Esophagus muscularis mucosa (tissue), 4 donors: ENCODE results near the gene RNF220. TPM values are rescaled to one million over a fixed set of nuclear protein-coding genes. Genes with fewer than 3 reads are reported as not detected.

Experiments
- DNase-seq: peaks from one replicate; pipeline ENCODE4 v3.0.0-alpha.2; 2017; ENCODE audit errors: extremely low spot score
- H3K27ac ChIP-seq, 4 donors: fragments of 200-600 bp; sonication (generic); replicated peaks in 1 of 4; 1 replicate in 3 of 4; 2 replicates in 1 of 4; pipeline ENCODE4 v1.5.1; 2016 to 2019; ENCODE audit warnings: mild to moderate bottlenecking in 1 of 4
- H3K27me3 ChIP-seq, 4 donors: fragments of 200-600 bp; sonication (generic); one replicate each; pipeline versions ENCODE4 v1.5.1 to v1.6.0; 2016 to 2019
- H3K36me3 ChIP-seq, 4 donors: fragments of 200-600 bp; sonication (generic); one replicate each; pipeline ENCODE4 v1.5.1; 2016 to 2019
- H3K4me1 ChIP-seq, 4 donors: fragments of 200-600 bp; sonication (generic); one replicate each; pipeline ENCODE4 v1.5.1; 2016 to 2019
- H3K4me3 ChIP-seq, 4 donors: fragments of 200-600 bp; sonication (generic); 1 replicate in 2 of 4; 2 replicates in 2 of 4; pipeline ENCODE4 v1.5.1; 2016 to 2019; ENCODE audit warnings: mild to moderate bottlenecking in 4 of 4, moderate library complexity in 1 of 4
- H3K9me3 ChIP-seq, 4 donors: fragments of 200-600 bp; sonication (generic); 1 replicate in 3 of 4; 2 replicates in 1 of 4; pipeline ENCODE4 v1.5.1; 2016 to 2019
- EP300 ChIP-seq: sonication (generic); formaldehyde crosslinking; IDR thresholded peaks from one replicate; pipeline ENCODE4 v1.6.1; 2017; ENCODE audit warnings: antibody characterized with exemption
- POLR2A ChIP-seq: fragments of 450-650 bp; IDR thresholded peaks from one replicate; pipeline ENCODE4 v1.6.1; 2017; ENCODE audit warnings: antibody characterized with exemption, moderate library complexity, mild to moderate bottlenecking, low read depth
- POLR2AphosphoS5 ChIP-seq, 2 donors: sonication (generic); formaldehyde crosslinking; IDR thresholded peaks; one replicate each; pipeline ENCODE4 v1.6.1; 2017; ENCODE audit warnings: antibody characterized with exemption in 2 of 2
- WGBS: methylation state at CpG from one replicate; pipeline ENCODE4 v1.1.5; 2018; 5-methylcytosine and 5-hydroxymethylcytosine counted together
- intact Hi-C: fragments of 100-400 bp; cut with DNase I; formaldehyde crosslinking; loops from one replicate; pipeline ENCODE4 v1.15.1; 2023
- total RNA-seq, 4 donors: library from RNA; depleted of rRNA; stranded (reverse); fragments of >200 nt; gene quantifications; one replicate each; pipeline versions ENCODE4 v1.1.0 to v1.2.1, GENCODE V29; 2016
- TF ChIP-seq, protein P1 (sequence below), 3 experiments: fragments of 200-600 bp in 2 of 3; fragments of 450-650 bp in 1 of 3; sonication (generic) in 2 of 3; IDR thresholded peaks; one replicate each; pipeline ENCODE4 v1.5.1; 2017 to 2019; ENCODE audit warnings: antibody characterized with exemption in 3 of 3, mild to moderate bottlenecking in 2 of 3, moderate library complexity in 1 of 3

The RNF220 gene
- total RNA-seq, 4 donors from 2014 or later = 112 to 157 (median 126) TPM

DNA sequence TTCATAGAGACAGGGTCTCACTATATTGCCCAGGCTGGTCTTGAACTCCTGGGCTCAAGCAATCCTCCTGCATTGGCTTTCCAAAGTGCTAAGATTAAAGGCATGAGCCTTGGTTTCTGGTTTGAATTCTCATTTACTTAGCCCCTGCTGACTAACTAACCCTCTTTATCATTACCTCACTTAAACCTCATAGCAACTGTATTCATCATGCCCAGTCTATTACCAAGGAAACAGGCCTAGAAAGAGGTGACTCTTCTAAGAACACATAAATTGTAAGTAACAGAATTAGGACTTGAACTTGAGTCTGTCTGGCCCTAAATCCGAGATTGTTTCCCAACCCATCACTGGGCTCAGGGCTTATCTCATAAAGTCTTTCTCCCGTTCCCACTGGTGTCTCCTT lies 225.1 kb downstream of the RNF220 start:
- TF ChIP-seq, protein P1, sequence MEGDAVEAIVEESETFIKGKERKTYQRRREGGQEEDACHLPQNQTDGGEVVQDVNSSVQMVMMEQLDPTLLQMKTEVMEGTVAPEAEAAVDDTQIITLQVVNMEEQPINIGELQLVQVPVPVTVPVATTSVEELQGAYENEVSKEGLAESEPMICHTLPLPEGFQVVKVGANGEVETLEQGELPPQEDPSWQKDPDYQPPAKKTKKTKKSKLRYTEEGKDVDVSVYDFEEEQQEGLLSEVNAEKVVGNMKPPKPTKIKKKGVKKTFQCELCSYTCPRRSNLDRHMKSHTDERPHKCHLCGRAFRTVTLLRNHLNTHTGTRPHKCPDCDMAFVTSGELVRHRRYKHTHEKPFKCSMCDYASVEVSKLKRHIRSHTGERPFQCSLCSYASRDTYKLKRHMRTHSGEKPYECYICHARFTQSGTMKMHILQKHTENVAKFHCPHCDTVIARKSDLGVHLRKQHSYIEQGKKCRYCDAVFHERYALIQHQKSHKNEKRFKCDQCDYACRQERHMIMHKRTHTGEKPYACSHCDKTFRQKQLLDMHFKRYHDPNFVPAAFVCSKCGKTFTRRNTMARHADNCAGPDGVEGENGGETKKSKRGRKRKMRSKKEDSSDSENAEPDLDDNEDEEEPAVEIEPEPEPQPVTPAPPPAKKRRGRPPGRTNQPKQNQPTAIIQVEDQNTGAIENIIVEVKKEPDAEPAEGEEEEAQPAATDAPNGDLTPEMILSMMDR (IDR thresholded peaks at IDR 0.05) = no peak
- TF ChIP-seq EP300 = no peak
- no peak for TF ChIP-seq POLR2A
- no peak for TF ChIP-seq POLR2AphosphoS5 (IDR thresholded peaks at IDR 0.05)
- H3K36me3 ChIP-seq = peaks cover 0 to 21% (median 14%) of the 10 kb centered on the region in 4 donors
- H3K4me1 ChIP-seq = peaks cover 23 to 34% (median 33%) of the 10 kb centered on the region in 4 donors
- no peaks in the 10 kb centered on the region for H3K27me3 ChIP-seq
- 94% methylated on average over 2 of the region's 2 CpGs for WGBS
- DNase-seq = no peak
- no peaks in the 10 kb centered on the region for H3K9me3 ChIP-seq
- H3K27ac ChIP-seq = no peak overlapping the region
- intact Hi-C loops = no loop called here
- H3K4me3 ChIP-seq = no peak overlapping the region

DNA sequence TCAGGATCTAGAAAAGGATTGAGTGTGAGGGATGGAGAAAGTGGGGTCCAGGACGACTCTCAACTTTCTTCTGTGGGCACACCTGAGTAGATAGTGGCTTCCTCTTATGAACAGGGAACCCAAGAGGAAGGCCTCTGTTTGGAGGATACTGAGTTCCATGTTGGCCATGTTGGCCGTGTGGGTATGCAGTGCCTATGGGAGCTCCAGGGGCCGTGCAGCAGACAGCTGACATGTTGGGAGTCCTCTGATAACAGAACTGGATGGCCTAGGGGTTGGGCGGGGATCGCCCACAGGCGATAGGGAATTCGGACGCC lies 226.2 kb downstream of the RNF220 start:
- TF ChIP-seq POLR2AphosphoS5 (IDR thresholded peaks at IDR 0.05) (no peak), EP300 (no peak), POLR2A (no peak)
- TF ChIP-seq, protein P1 (IDR thresholded peaks at IDR 0.05) = no peak
- H3K4me3 ChIP-seq = peak overlapping the region; percentile 77 to 98 (median 85)
- H3K36me3 ChIP-seq = peaks cover 8 to 33% (median 26%) of the 10 kb centered on the region in 4 donors
- peak overlapping the region; percentile 90 to 95 (median 92) for H3K27ac ChIP-seq
- intact Hi-C loops = no loop called here
- H3K27me3 ChIP-seq = no peaks in the 10 kb centered on the region
- H3K9me3 ChIP-seq = no peaks in the 10 kb centered on the region
- 12% methylated on average over 6 of the region's 8 CpGs for WGBS
- peaks cover 28 to 46% (median 39%) of the 10 kb centered on the region in 4 donors for H3K4me1 ChIP-seq
- DNase-seq = no peak

DNA sequence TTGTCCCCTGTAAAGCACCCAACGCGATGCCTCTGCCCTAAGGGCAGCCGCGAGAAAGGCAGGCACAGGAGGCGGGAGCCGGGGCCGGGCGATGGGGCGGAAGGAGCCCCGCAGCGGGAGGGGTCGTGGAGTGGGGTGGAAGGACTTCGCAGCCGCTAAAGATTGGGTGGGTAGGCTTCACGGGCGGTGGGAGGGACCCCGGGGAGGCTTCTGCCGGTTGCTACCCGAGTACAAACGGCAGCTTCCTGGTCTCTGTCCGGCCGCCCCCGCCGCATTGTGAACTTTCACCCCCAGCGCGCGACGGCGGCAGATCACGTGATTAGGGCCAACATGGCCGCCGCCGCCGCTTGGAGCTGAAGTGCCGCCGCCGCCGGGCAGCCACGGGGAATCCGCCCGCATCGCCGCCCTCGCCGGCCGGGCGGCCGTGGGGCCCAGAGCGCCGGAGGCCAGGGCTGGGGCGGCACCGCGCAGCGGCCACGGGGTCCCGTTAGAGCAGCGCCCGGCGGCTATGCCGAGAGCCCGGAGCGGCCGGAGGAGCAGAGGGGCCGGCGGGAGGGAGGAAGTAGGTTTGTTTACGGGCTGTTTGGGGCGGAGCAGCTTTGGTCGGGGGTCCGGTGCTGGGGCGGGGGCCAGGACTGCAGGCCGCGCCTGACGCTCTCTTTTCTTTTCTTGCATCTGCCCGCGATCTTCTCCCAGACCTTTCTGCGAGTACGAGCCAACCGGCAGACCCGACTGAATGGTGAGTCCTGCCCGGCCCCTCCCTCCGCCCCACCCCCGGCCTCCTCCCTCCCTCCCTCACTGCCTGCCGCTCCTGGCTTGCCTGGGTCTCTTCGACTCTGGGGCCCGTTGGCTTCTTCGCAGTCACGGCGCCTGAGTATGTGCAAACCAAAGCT lies 226.8 kb downstream of the RNF220 start:
- peaks cover 14 to 39% (median 32%) of the 10 kb centered on the region in 4 donors for H3K36me3 ChIP-seq
- TF ChIP-seq, protein P1 (IDR thresholded peaks at IDR 0.05) = no peak
- TF ChIP-seq POLR2AphosphoS5 (IDR thresholded peaks at IDR 0.05) = peak; percentile 65 to 92
- TF ChIP-seq EP300 = no peak
- TF ChIP-seq POLR2A = peak; percentile 73
- peak overlapping the region; percentile 90 to 95 (median 92) for H3K27ac ChIP-seq
- peak; percentile 98 for DNase-seq
- H3K27me3 ChIP-seq = no peaks in the 10 kb centered on the region
- no peaks in the 10 kb centered on the region for H3K9me3 ChIP-seq
- intact Hi-C loops = no loop called here
- peaks cover 33 to 52% (median 44%) of the 10 kb centered on the region in 4 donors for H3K4me1 ChIP-seq
- H3K4me3 ChIP-seq = peak overlapping the region; percentile 77 to 98 (median 85)
- WGBS = 0% methylated on average over 34 of the region's 88 CpGs

DNA sequence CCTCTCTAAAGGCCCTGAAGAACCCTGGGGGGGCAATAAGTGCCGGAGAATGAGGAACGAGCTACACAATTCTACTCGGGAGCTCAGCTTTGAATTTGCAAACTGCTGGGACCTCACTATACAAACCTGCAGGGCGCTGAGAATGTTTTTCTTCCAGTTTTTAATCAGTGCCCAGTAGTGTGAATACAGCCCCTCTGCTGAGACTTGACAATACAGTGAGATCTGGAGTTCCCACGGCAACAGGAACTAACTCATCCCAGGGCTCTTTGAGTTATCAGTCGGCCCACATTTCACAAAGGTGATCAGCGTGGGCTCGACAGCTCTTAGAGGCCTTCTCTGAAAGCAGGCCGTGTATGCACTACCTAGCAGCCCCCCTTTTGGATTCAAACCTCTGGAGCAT lies 227.5 kb downstream of the RNF220 start:
- intact Hi-C loops = no loop called here
- no peaks in the 10 kb centered on the region for H3K27me3 ChIP-seq
- DNase-seq = no peak
- 6% methylated on average over 6 of the region's 9 CpGs for WGBS
- H3K9me3 ChIP-seq = no peaks in the 10 kb centered on the region
- TF ChIP-seq POLR2A = no peak
- no peak for TF ChIP-seq POLR2AphosphoS5 (IDR thresholded peaks at IDR 0.05)
- no peak for TF ChIP-seq EP300
- TF ChIP-seq, protein P1 (IDR thresholded peaks at IDR 0.05) = no peak
- H3K27ac ChIP-seq = peak overlapping the region; percentile 90 to 95 (median 92)
- peaks cover 16 to 46% (median 39%) of the 10 kb centered on the region in 4 donors for H3K36me3 ChIP-seq
- H3K4me3 ChIP-seq = peak overlapping the region; percentile 77 to 98 (median 85)
- peaks cover 37 to 59% (median 51%) of the 10 kb centered on the region in 4 donors for H3K4me1 ChIP-seq
